Astrocyte (in vitro differentiated cells and primary cell): ENCODE data around the gene IDE. TPM values are rescaled to one million over a fixed set of nuclear protein-coding genes. Genes with fewer than 3 reads are reported as not detected.
A peak's percentile ranks its signal among the peaks of the same experiment; 100 is the strongest.

Source experiments
- DNase-seq: peaks from one replicate; pipeline ENCODE4 v3.0.0-alpha.2; 2010; ENCODE audit warnings: low read depth
- FAIRE-seq: peaks from 2 replicates; lab custom pipeline; 2011; peaks lifted over from hg19 to GRCh38; lab: Jason Lieb, UNC
- H2AFZ ChIP-seq: 2 replicates; pipeline ENCODE4 v1.6.0; 2012; ENCODE audit warnings: low read depth, low read length, inconsistent platforms
- H3K27ac ChIP-seq: 2 replicates; pipeline ENCODE4 v1.5.1; 2011; ENCODE audit warnings: low read depth, low read length, inconsistent platforms
- H3K27me3 ChIP-seq: 2 replicates; pipeline ENCODE4 v1.6.0; 2011; ENCODE audit warnings: low read length, inconsistent platforms; ENCODE audit not compliant: insufficient read depth
- H3K36me3 ChIP-seq: 2 replicates; pipeline ENCODE4 v1.5.1; 2011; ENCODE audit warnings: low read length, inconsistent platforms; ENCODE audit not compliant: insufficient read depth
- H3K4me1 ChIP-seq: 2 replicates; pipeline ENCODE4 v1.5.1; 2011; ENCODE audit warnings: low read length, inconsistent platforms; ENCODE audit not compliant: insufficient read depth
- H3K4me2 ChIP-seq: 2 replicates; pipeline ENCODE4 v1.6.0; 2012; ENCODE audit warnings: low read length, inconsistent platforms
- H3K4me3 ChIP-seq: 2 replicates; pipeline ENCODE4 v1.5.1; 2011; ENCODE audit warnings: low read depth, mild to moderate bottlenecking, low read length, inconsistent platforms; ENCODE audit not compliant: insufficient read depth
- H3K79me2 ChIP-seq: 2 replicates; pipeline ENCODE4 v1.6.0; 2012; ENCODE audit warnings: mild to moderate bottlenecking, low read length, inconsistent platforms; ENCODE audit not compliant: insufficient read depth
- H3K9ac ChIP-seq: 2 replicates; pipeline ENCODE4 v1.6.0; 2012; ENCODE audit warnings: mild to moderate bottlenecking, low read length, inconsistent platforms
- H3K9me3 ChIP-seq: 2 replicates; pipeline ENCODE4 v1.5.1; 2012; ENCODE audit warnings: low read depth, mild to moderate bottlenecking, low read length, inconsistent platforms; ENCODE audit not compliant: insufficient read depth
- H4K20me1 ChIP-seq: 2 replicates; pipeline ENCODE4 v1.6.0; 2012; ENCODE audit warnings: low read length, inconsistent platforms; ENCODE audit not compliant: insufficient read depth
- H3K27ac Mint-ChIP-seq: one replicate; pipeline ENCODE4 v1.8.0; 2021; ENCODE audit warnings: mild to moderate bottlenecking, mixed read lengths; ENCODE audit not compliant: unreplicated experiment
- H3K27me3 Mint-ChIP-seq: one replicate; pipeline ENCODE4 v1.8.0; 2021; ENCODE audit warnings: low read depth, mixed read lengths; ENCODE audit not compliant: unreplicated experiment
- H3K36me3 Mint-ChIP-seq: one replicate; pipeline ENCODE4 v1.8.0; 2021; ENCODE audit warnings: low read depth, mixed read lengths; ENCODE audit not compliant: unreplicated experiment
- H3K4me1 Mint-ChIP-seq: one replicate; pipeline ENCODE4 v1.8.0; 2021; ENCODE audit warnings: low read depth, mixed read lengths; ENCODE audit not compliant: unreplicated experiment
- H3K4me3 Mint-ChIP-seq: one replicate; pipeline ENCODE4 v1.8.0; 2021; ENCODE audit warnings: mild to moderate bottlenecking, moderate library complexity, mixed read lengths; ENCODE audit not compliant: unreplicated experiment
- H3K9me3 Mint-ChIP-seq: one replicate; pipeline ENCODE4 v1.8.0; 2021; ENCODE audit warnings: mild to moderate bottlenecking, mixed read lengths; ENCODE audit not compliant: unreplicated experiment
- EZH2 ChIP-seq: IDR thresholded peaks from 2 replicates; pipeline ENCODE4 v1.6.1; 2012; ENCODE audit warnings: mild to moderate bottlenecking, low read length, inconsistent platforms; ENCODE audit not compliant: insufficient read depth
- total RNA-seq: library from RNA; stranded (reverse); gene quantifications from 2 replicates; pipeline ENCODE4 v1.2.1, GENCODE V29; 2021
- TF ChIP-seq, protein P1 (sequence below): IDR thresholded peaks from 2 replicates; pipeline ENCODE4 v1.5.1; 2011; ENCODE audit warnings: low read depth, mild to moderate bottlenecking, inconsistent platforms, low read length, moderate library complexity; ENCODE audit not compliant: insufficient read depth

Gene IDE
- total RNA-seq, 1 donor from 2014 or later, result 35.9 TPM

DNA sequence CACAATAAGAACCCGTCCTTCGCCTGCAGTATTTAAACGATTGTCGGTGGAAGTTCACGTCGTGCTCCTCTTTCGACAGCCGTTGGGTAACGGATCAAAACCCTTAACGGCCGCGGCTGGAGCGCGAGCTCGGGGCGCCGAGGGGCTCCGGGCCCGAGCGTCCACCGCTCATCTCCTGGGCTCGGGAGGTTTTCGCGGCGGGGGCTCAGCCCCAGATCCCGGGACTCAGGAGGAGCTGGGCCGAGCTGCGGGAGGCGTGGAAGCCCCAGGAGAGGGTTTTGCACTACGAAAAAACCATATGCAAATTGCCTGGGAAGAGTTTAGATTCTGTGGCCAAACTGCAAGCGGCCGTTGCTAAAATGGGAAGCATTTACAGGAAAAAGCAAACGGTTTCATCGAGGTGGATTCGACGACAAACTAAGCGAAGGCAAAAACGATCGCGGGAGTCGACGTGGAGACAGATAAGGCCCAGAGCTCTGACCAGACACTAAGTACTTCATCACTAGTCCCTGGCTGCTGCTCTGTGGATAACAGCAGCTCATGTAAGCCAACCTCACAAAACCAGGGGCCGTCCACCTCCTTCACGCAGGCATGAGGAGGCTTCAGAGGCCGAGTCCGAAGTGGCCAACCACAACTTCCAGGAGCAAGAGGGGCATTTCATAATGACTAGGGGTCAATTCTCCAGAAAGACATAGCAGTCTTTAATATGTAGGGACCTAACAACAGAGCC, 153.2 kb downstream of the IDE start:
- Histone ChIP-seq H3K4me2 (peak overlapping the region; percentile 74), H4K20me1 (no peaks in the 10 kb centered on the region), H3K4me1 (peaks cover 2% of the 10 kb centered on the region), H3K9me3 (no peaks in the 10 kb centered on the region), H3K27me3 (peaks cover 24% of the 10 kb centered on the region), H3K9ac (no peak overlapping the region), H2AFZ (peak overlapping the region; percentile 46), H3K36me3 (no peaks in the 10 kb centered on the region), H3K79me2 (no peaks in the 10 kb centered on the region), H3K27ac (no peak overlapping the region), H3K4me3 (peak overlapping the region; percentile 36)
- FAIRE-seq (no peak), DNase-seq (no peak)
- H3K4me1 Mint-ChIP-seq, result no peaks in the 10 kb centered on the region
- no peaks in the 10 kb centered on the region for H3K27me3 Mint-ChIP-seq
- H3K27ac Mint-ChIP-seq, result no peak overlapping the region
- H3K36me3 Mint-ChIP-seq, result no peaks in the 10 kb centered on the region
- peaks cover 4% of the 10 kb centered on the region for H3K9me3 Mint-ChIP-seq
- TF ChIP-seq, protein P1, sequence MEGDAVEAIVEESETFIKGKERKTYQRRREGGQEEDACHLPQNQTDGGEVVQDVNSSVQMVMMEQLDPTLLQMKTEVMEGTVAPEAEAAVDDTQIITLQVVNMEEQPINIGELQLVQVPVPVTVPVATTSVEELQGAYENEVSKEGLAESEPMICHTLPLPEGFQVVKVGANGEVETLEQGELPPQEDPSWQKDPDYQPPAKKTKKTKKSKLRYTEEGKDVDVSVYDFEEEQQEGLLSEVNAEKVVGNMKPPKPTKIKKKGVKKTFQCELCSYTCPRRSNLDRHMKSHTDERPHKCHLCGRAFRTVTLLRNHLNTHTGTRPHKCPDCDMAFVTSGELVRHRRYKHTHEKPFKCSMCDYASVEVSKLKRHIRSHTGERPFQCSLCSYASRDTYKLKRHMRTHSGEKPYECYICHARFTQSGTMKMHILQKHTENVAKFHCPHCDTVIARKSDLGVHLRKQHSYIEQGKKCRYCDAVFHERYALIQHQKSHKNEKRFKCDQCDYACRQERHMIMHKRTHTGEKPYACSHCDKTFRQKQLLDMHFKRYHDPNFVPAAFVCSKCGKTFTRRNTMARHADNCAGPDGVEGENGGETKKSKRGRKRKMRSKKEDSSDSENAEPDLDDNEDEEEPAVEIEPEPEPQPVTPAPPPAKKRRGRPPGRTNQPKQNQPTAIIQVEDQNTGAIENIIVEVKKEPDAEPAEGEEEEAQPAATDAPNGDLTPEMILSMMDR, result no peak
- peak; percentile 29 for TF ChIP-seq EZH2
- no peak overlapping the region for H3K4me3 Mint-ChIP-seq

DNA sequence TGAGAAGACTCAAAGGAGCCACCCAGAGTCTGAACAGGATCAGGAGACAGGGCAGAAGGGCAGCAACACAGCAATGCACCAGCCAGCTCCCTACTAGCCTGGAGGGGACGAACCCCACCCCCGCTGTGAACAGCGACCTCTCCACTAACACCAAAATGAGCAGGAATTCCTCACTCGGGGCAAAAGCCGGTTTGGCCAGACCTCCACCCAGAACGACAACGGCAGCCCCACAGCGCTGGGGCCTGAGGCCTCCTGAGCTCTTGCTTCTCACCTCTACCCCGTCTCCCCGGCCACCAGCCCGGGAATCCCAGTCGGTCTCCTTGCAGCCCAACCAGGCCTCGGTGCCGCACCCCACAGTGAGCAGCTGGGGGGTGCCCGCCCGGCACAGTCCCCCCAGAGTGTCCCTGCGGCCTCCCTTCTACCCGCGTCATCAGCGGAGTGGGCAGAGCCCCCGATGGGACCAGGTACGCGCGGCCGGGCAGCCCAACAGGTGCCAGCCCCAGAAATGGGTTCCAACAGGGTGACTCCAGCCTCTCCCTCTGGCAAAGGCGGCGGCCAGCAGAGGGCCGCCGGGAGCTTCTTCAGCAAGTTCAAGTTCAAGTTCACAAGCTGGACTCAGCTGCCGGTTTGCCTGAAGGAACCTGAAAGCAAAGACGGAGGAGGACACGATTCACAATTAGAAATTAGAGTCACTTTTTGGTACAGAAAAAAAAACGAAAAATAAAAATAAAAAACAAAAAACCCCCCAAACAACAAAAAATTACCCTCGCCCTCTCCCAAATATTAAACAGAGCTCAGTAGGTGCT, 153.9 kb downstream of the IDE start:
- peaks cover 4% of the 10 kb centered on the region for H3K9me3 Mint-ChIP-seq
- Histone ChIP-seq H3K27ac (no peak overlapping the region), H4K20me1 (no peaks in the 10 kb centered on the region), H3K27me3 (peaks cover 24% of the 10 kb centered on the region), H3K4me2 (peak overlapping the region; percentile 74), H3K9me3 (no peaks in the 10 kb centered on the region), H2AFZ (peak overlapping the region; percentile 46), H3K79me2 (no peaks in the 10 kb centered on the region), H3K4me3 (peak overlapping the region; percentile 36), H3K36me3 (no peaks in the 10 kb centered on the region), H3K4me1 (peaks cover 2% of the 10 kb centered on the region), H3K9ac (no peak overlapping the region)
- H3K36me3 Mint-ChIP-seq, result no peaks in the 10 kb centered on the region
- FAIRE-seq (no peak), DNase-seq (peak; percentile 12)
- H3K4me3 Mint-ChIP-seq, result no peak overlapping the region
- H3K27me3 Mint-ChIP-seq, result no peaks in the 10 kb centered on the region
- H3K27ac Mint-ChIP-seq, result no peak overlapping the region
- no peaks in the 10 kb centered on the region for H3K4me1 Mint-ChIP-seq
- peak; percentile 18 for TF ChIP-seq EZH2
- TF ChIP-seq, protein P1, result peak; percentile 20

DNA sequence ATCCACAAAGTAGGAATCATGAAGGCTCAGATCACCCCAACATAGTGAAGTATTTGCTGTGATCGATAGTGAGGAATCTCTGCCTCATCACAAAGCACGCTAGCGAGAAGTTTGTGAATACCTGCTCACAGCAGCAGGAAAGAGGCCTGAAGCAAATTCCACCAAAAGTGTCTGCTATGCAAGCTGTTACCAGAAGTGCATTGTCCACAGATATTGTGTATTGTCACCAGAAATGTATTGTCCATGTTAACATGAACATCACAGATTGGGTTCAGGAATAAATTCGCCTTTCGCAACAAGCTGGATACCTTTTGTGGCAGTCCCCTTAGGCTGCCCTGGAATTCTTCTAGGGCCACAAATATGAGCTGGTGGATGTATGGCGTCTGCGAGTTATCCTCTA, 155.0 kb downstream of the IDE start:
- H3K4me1 ChIP-seq, result peaks cover 2% of the 10 kb centered on the region
- Mint-ChIP-seq H3K27ac (no peak overlapping the region), H3K9me3 (peaks cover 4% of the 10 kb centered on the region), H3K36me3 (no peaks in the 10 kb centered on the region), H3K4me1 (no peaks in the 10 kb centered on the region), H3K27me3 (no peaks in the 10 kb centered on the region), H3K4me3 (no peak overlapping the region)
- H3K9ac ChIP-seq, result no peak overlapping the region
- H3K4me2 ChIP-seq, result no peak overlapping the region
- H3K27ac ChIP-seq, result no peak overlapping the region
- peaks cover 24% of the 10 kb centered on the region for H3K27me3 ChIP-seq
- H3K4me3 ChIP-seq, result no peak overlapping the region
- no peak for TF ChIP-seq EZH2
- no peaks in the 10 kb centered on the region for H3K36me3 ChIP-seq
- no peaks in the 10 kb centered on the region for H3K9me3 ChIP-seq
- no peak for DNase-seq
- FAIRE-seq, result no peak
- H3K79me2 ChIP-seq, result no peaks in the 10 kb centered on the region
- no peaks in the 10 kb centered on the region for H4K20me1 ChIP-seq
- H2AFZ ChIP-seq, result no peak overlapping the region
